HCT116 (cell line): ENCODE results near the gene DAAM2.

Source experiments
- CEBPB ChIP-seq: IDR thresholded peaks from 2 replicates; pipeline ENCODE4 v1.6.1; 2012; ENCODE audit warnings: low read depth
- CTCF ChIP-seq, 3 experiments: fragments of 200-600 bp in 1 of 3; sonication (generic) in 1 of 3; IDR thresholded peaks in 2 of 3; conservative IDR thresholded peaks in 1 of 3; 2 replicates each; pipeline ENCODE4 v1.5.1; 2012 to 2017; ENCODE audit warnings: low read depth in 2 of 3, low read length in 2 of 3, antibody characterized with exemption in 1 of 3, borderline replicate concordance in 1 of 3, control low read depth in 1 of 3, mild to moderate bottlenecking in 1 of 3, mixed read lengths in 1 of 3, mixed run types in 1 of 3, moderate library complexity in 1 of 3; ENCODE audit not compliant: insufficient read depth in 1 of 3
- EZH2 ChIP-seq: fragments of 200-600 bp; sonication (generic); IDR thresholded peaks from 2 replicates; pipeline ENCODE4 v1.6.1; 2017; ENCODE audit warnings: antibody characterized with exemption, mixed run types
- EZH2phosphoT487 ChIP-seq: fragments of 200-600 bp; IDR thresholded peaks from 2 replicates; pipeline ENCODE4 v1.6.1; 2018; ENCODE audit warnings: antibody characterized with exemption, borderline replicate concordance
- JUND ChIP-seq: IDR thresholded peaks from 2 replicates; pipeline ENCODE4 v1.6.1; 2012
- POLR2A ChIP-seq: IDR thresholded peaks from 2 replicates; pipeline ENCODE4 v1.7.0; 2011; ENCODE audit warnings: borderline replicate concordance; ENCODE audit not compliant: insufficient read depth, insufficient read length; ENCODE audit errors: extremely low read depth
- POLR2AphosphoS5 ChIP-seq: IDR thresholded peaks from 2 replicates; pipeline ENCODE4 v1.6.1; 2011; ENCODE audit warnings: mild to moderate bottlenecking, low read depth, low read length, moderate library complexity
- RAD21 ChIP-seq: IDR thresholded peaks from 2 replicates; pipeline ENCODE4 v1.6.1; 2012; ENCODE audit warnings: low read depth, mild to moderate bottlenecking
- REST ChIP-seq: IDR thresholded peaks from 2 replicates; pipeline ENCODE4 v1.6.1; 2012; ENCODE audit warnings: low read depth
- SP1 ChIP-seq: IDR thresholded peaks from 2 replicates; pipeline ENCODE4 v1.6.1; 2012; ENCODE audit warnings: low read depth
- YY1 ChIP-seq: IDR thresholded peaks from 2 replicates; pipeline ENCODE4 v1.6.1; 2011; ENCODE audit warnings: low read length, low read depth, moderate library complexity, mild to moderate bottlenecking; ENCODE audit not compliant: insufficient replicate concordance; ENCODE audit errors: extremely low read depth
- ZBTB33 ChIP-seq: IDR thresholded peaks from 2 replicates; pipeline ENCODE4 v1.6.1; 2011; ENCODE audit warnings: mild to moderate bottlenecking, low read length, moderate library complexity; ENCODE audit not compliant: insufficient replicate concordance; ENCODE audit errors: extremely low read depth

GRCh38 chr6:39790772-39791171 is 1.4 kb upstream of the DAAM2 start:
- TF ChIP-seq POLR2AphosphoS5 (no peak), CTCF (IDR thresholded peaks at IDR 0.05 in 2 of 3, conservative IDR thresholded peaks at IDR 0.05 in 1 of 3; ENCODE audit: borderline replicate concordance in 1 of 3, insufficient read depth in 1 of 3, low read depth in 2 of 3, low read length in 2 of 3) (no peak), JUND (no peak), SP1 (no peak), RAD21 (no peak), CEBPB (no peak), POLR2A (no peak), REST (no peak), EZH2 (no peak), EZH2phosphoT487 (no peak), ZBTB33 (no peak), YY1 (no peak)
